Measurements from ENCODE around the gene CYB5D1.
"Not testable (repeated sequence)": the region's sequence is repeated elsewhere in the genome, so short reads cannot be mapped to it uniquely, and the experiment has no call there.

The CYB5D1 gene, protein sequence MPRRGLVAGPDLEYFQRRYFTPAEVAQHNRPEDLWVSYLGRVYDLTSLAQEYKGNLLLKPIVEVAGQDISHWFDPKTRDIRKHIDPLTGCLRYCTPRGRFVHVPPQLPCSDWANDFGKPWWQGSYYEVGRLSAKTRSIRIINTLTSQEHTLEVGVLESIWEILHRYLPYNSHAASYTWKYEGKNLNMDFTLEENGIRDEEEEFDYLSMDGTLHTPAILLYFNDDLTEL

DNA sequence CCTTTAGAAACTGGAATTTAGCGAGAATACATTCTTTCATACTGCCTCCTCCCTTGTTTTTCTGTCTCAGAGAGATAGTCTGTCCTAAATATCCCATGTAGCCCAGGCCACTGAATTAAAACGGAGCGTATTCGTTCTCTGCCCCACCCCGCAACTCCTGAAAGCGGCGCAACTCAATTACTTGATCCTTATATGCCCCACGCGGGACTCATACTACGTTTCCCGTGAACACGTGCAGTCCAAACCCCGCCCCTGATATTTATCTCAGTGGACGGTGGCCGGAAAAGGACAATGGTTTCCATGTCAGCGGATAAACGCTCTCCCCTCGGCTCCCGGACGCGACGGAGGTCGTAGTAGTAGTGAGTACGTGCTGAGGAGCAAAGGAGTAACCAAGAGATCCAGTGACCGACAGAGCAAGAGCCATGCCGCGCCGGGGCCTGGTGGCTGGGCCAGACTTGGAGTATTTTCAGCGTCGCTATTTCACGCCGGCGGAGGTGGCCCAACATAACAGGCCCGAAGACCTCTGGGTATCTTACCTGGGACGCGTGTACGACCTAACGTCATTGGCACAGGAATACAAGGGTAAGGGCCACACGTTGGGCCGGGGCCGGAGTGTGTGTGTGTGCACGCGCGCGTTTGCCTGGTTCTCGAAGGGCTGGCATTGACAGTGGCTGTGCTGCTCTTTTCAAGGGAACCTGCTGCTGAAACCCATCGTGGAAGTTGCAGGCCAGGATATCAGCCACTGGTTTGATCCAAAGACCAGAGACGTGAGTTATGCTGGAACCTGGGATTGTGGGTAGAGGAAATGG is at the start of gene CYB5D1:
CYB5D1 (plus strand) TSS at position 291 of the 809 bp plus-strand sequence; CDS start at position 423, 132 bp downstream.
- intact Hi-C loops (cut with DNase I), result loop anchor here (1.0 kb wide), 2 partner anchors 57 to 183 kb away; no protein-coding TSS in a partner anchor
- peak; percentile 84 to 98 (median 92) for DNase-seq

DNA sequence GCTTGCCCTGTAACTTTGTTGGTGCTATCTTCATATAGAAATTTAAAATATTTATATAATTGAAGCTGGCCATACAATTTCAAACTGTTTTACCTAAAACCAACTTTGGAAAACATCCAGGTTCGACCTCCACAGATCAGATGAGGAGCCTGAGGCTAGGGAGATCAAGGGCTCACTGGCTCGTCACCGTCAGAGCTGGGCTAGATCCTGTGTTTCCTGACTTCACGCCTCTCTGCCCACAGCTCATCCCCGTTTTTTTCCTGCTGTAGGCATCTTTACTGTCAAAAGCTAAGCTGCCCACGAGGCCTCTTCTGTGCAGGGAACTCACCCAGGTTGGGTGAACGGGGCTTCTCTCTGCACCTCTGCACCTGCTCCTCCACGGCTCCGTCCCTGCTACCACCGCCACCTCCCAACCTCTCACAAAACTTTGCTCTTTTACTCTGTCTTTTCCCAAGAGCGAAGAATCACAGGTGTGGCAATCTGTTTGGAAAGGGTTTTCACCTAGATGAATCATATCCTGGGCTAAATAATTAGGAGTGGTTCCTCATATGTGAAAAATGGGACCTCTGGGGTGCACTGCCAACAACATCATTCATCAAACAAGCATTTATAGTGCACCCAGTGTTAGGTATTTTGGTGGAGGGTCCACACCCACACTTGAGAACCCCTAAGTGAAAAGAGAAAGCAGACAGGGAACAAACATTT is 48.6 kb upstream of the CYB5D1 start:
- peak in 2 of 10 donors; percentile 18 to 40 for DNase-seq
- intact Hi-C loops (cut with DNase I), result no loop called here

DNA sequence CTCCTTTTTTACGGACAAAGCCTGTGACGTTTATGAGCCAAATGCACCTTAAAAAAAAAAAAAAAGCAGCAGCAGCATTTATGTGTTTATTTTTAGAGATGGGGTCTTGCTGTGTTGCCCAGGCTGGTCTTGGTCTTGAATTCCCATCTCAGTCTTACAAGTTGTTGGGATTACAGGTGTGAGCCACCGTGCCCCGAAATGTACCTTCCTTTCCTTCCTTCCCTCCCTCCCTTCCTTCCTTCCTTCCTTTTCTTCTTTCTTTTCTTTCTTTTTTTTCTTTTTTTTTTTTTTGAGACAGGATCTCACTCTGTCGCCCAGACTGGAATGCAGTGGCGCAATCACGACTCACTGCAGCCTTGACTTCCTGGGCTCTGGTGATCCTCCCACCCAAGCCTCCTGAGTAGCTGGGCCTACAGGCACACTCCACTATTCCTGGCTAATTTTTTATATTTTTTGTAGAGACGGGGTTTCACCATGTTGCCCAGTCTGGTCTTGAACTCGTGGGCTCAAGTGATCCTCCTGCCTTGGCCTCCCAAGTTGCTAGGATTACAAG is 47.9 kb upstream of the CYB5D1 start:
- DNase-seq, result peak in 2 of 10 donors; percentile 20 to 36
- intact Hi-C loops (cut with DNase I), result not testable (repeated sequence)

- intact Hi-C loops (cut with DNase I), result no loop called here
- DNase-seq, result no peak
These were observed 46.6 kb upstream of the CYB5D1 start for GRCh38 chr17:7811251-7811650.

DNA sequence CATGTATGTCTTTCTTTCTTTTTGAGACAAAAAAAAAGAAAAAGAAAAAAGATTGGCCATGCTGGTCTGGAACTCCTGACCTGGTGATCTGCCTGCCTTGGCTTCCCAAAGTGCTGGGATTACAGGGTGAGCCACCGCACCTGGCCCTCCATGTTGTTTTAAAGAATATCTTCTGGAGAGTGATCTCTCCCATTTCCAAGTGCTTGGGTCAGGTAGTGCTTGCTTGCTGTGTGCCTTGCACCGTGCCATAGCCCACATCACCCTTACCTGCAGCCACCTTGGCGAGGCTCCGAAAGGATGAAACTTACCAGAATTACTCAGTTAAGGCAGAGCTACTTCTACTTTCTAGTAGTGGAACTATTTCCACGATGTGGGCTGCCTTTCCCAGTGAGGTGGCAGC is 42.8 kb upstream of the CYB5D1 start:
- intact Hi-C loops (cut with DNase I), result no loop called here
- DNase-seq, result peak in 3 of 10 donors; percentile 23 to 55 (median 51)

DNA sequence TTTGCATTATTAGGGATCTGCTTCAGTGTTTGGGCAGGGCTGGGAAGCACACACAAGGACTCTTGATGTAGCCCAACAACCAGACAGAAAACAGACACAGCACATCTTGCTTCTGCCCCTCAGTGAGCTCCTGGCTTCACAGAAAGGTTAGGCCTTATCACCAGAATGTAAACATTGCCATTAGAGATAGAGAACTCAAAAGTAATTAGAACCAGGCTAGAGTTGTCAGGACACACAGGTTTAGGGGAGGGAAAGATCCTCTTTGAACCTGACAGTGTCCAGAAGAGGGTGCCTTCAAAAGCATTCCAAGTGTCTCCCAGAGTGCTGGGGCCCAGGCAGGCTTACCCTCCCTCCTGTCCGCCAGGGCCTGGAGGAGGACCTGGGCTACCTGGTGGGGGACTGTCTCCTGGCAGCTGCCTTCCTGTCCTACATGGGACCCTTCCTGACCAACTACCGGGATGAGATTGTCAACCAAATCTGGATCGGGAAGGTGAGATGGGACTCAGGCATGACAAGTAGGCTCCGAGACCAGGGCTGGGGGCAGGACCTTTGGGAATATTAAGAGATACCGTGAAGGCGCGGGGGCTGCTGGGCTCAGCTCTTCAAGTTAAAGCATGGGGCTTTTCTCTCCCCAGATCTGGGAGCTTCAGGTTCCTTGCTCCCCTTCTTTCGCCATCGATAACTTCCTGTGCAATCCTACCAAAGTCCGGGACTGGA is 40.7 kb upstream of the CYB5D1 start:
- peak in 3 of 10 donors; percentile 52 to 67 (median 53) for DNase-seq
- intact Hi-C loops (cut with DNase I), result no loop called here

DNA sequence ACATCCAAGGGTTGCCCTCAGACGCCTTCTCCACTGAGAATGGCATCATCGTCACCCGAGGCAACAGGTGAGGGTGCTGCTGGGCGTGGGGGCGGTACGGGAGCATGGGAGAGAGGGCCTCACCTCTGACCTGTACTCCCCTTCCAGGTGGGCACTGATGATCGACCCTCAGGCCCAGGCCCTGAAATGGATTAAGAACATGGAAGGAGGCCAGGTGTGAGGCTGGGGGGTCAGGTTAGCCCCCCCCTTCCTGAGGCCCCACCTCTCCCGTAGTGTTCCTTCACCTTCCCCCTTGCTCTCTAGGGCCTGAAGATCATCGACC is 40.2 kb upstream of the CYB5D1 start:
- intact Hi-C loops (cut with DNase I), result no loop called here
- DNase-seq, result peak in 3 of 10 donors; percentile 13 to 52 (median 18)

DNA sequence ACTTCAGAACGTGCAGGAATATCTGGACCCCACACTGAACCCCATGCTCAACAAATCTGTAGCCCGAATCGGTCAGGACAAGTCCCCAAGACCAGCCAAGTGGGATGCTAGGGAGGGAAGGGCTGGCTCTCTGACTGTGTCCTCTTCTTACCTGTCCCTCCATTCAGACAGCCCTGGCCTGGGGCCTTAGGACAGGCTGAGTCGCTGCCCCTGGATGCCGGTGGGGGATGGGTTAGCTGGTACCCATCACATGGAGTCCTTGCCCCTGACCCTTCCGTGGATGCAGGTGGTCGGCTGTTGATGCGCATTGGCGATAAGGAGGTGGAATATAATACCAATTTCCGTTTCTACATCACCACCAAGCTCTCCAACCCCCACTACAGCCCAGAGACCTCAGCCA is 39.8 kb upstream of the CYB5D1 start:
- peak in 3 of 10 donors; percentile 31 to 61 (median 44) for DNase-seq
- intact Hi-C loops (cut with DNase I), result no loop called here

DNA sequence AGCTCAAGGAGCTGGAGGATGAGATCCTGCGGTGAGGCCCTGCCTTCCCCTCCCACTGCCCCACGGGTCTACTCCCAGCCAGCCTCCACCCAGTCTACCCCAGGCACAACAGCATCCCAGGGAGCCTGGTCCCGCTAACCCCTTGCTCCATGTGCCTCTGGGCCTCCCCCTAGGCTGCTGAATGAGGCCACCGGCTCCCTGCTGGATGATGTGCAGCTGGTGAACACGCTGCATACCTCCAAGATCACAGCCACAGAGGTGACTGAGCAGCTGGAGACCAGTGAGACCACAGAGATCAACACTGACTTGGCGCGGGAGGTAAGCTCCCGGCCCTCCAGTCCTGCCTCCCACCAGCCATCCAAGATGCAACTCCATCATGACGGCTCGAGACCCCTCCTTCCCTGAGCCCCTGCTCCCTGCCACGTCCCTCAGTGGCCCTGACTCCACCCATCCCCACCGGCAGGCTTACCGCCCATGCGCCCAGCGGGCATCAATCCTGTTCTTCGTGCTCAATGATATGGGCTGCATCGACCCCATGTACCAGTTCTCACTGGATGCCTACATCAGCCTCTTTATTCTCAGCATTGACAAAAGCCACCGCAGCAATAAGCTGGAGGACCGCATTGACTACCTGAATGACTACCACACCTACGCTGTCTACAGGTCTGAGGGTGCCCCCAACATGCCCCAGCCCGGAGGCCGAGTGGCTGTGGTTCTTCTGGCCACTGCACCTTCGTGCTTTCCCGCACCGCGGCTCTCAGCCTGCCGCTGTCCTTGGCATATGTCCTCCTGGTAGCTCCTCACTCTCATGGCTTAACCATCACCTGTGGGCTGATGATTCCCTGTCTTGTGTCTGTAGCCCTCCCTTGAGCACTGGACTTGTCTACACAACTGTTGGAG is 38.8 kb upstream of the CYB5D1 start:
- intact Hi-C loops (cut with DNase I), result no loop called here
- peak in 3 of 10 donors; percentile 33 to 71 (median 49) for DNase-seq

DNA sequence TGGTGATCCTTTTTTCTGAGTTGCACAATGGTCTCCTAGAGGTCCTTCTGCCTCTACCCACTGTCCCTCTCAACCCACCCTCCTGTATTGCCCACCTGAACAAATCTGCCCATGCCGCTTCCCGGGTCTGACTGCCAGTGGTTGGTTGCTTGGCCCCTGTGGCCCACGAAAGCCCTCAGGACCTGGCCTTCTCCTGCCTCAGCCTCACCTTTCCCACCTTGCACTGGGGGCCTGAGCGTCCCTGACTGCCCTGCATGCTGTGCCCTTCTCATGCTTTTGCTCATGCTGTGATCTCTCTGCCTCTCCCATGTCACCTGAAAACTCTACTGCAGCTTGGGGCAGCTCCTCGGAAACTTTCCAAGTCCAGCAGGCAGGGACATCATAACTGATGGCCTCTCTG is 37.6 kb upstream of the CYB5D1 start:
- intact Hi-C loops (cut with DNase I), result no loop called here
- peak in 3 of 10 donors; percentile 11 to 57 (median 28) for DNase-seq

DNA sequence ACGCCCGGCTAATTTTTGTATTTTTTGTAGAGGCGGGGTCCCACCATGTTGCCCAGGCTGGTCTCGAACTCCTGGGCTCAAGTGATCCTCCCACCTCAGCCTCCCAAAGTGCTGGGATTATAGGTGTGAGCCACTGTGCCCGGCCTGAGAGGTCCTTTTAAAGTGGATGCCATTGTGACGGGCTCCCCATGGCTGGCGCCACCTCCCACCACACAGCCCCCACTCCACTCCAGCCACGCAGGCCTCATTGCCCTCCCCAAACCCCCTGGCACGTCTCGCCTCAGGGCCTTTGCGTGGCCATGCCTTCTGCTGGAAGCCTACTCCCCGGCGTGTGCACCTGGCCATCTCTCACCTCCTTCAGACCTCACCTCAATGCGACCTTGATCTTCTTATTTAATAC is 35.7 kb upstream of the CYB5D1 start:
- DNase-seq, result peak in 3 of 10 donors; percentile 3 to 67 (median 55)
- intact Hi-C loops (cut with DNase I), result loop anchor here (1.0 to 2.0 kb wide), 2 partner anchors 29 to 167 kb away; no protein-coding TSS in a partner anchor

GRCh38 chr17:7823581-7824001 is 34.2 kb upstream of the CYB5D1 start:
- DNase-seq, result peak in 3 of 10 donors; percentile 12 to 71 (median 30)
- intact Hi-C loops (cut with DNase I), result loop anchor here (2.0 kb wide), 1 partner anchor 165 kb away; no protein-coding TSS in a partner anchor

GRCh38 chr17:7824021-7824924 is 33.5 kb upstream of the CYB5D1 start:
- intact Hi-C loops (cut with DNase I), result no loop called here
- peak in 3 of 10 donors; percentile 50 to 83 (median 52) for DNase-seq

GRCh38 chr17:7825206-7825990 is 32.4 kb upstream of the CYB5D1 start:
- DNase-seq, result peak in 2 of 10 donors; percentile 22 to 44
- intact Hi-C loops (cut with DNase I), result no loop called here

GRCh38 chr17:7830616-7831015 is 27.2 kb upstream of the CYB5D1 start:
- intact Hi-C loops (cut with DNase I), result loop anchor here (5.0 kb wide), 1 partner anchor 88 kb away; no protein-coding TSS in a partner anchor
- DNase-seq, result peak in 2 of 10 donors; percentile 16 to 44

DNA sequence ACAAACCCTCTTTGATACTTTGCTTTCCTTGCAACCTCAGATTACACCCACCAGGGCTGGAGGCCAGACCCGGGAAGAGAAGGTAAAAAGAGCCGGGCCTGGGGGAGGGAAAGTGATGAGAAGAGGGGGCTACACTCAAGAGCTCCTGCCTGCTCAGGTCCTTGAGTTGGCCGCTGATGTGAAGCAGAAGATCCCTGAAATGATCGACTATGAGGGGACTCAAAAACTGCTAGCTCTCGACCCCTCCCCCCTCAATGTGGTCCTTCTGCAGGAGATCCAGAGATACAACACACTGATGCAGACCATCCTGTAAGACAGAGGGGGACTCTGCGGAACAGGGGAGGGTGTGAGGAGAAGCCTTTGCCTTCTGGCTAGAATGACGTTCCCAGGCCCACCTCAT is 26.6 kb upstream of the CYB5D1 start:
- DNase-seq, result peak in 3 of 10 donors; percentile 9 to 32 (median 17)
- intact Hi-C loops (cut with DNase I), result loop anchor here (5.0 kb wide), 1 partner anchor 89 kb away; no protein-coding TSS in a partner anchor

- peak in 3 of 10 donors; percentile 29 to 73 (median 46) for DNase-seq
- intact Hi-C loops (cut with DNase I), result loop anchor here (5.0 kb wide), 1 partner anchor 90 kb away; no protein-coding TSS in a partner anchor
These were observed 25.4 kb upstream of the CYB5D1 start for GRCh38 chr17:7832431-7832830.

All from posterior cingulate gyrus (tissue), 11 donors.